ENCODE data around the gene TAS2R60. TPM values are rescaled to one million over a fixed set of nuclear protein-coding genes. Genes with fewer than 3 reads are reported as not detected.

Gene TAS2R60
- total and polyA plus RNA-seq, 4 donors, result 0.50 TPM; not detected in 3

DNA sequence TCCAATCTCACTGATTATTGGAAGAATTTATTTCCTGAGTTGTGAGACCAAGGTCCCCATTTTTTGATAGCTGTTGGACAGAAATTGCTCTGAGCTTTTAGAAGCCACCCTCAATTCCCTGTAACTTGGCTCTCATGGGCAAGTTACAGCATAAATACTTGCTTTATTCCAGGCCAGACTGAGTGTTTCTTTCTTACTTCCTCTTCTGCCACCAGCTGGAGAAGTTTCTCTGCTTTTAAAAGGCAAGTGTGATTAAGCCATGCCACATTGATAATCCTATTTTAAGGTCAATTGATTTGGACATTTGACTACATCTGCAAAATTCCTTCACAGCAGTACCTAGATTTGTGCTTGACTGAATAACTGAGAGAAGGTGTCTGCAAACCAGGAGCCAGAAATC is 20.3 kb downstream of the TAS2R60 start:
- H3K4me1 ChIP-seq (ENCODE audit: control insufficient read depth in 4 of 4, insufficient read depth in 4 of 4, low read length in 3 of 4), result no peaks in the 10 kb centered on the region
- no peak for DNase-seq (ENCODE audit: low spot score)
- no peaks in the 10 kb centered on the region for H3K9me3 ChIP-seq (ENCODE audit: control insufficient read depth in 4 of 4, low read length in 3 of 4)
- no peak for TF ChIP-seq YY1 (IDR thresholded peaks at IDR 0.05)
- TF ChIP-seq JUND (IDR thresholded peaks at IDR 0.05), result no peak
- no peak for TF ChIP-seq NR2F2 (IDR thresholded peaks at IDR 0.05)
- TF ChIP-seq, protein P1, sequence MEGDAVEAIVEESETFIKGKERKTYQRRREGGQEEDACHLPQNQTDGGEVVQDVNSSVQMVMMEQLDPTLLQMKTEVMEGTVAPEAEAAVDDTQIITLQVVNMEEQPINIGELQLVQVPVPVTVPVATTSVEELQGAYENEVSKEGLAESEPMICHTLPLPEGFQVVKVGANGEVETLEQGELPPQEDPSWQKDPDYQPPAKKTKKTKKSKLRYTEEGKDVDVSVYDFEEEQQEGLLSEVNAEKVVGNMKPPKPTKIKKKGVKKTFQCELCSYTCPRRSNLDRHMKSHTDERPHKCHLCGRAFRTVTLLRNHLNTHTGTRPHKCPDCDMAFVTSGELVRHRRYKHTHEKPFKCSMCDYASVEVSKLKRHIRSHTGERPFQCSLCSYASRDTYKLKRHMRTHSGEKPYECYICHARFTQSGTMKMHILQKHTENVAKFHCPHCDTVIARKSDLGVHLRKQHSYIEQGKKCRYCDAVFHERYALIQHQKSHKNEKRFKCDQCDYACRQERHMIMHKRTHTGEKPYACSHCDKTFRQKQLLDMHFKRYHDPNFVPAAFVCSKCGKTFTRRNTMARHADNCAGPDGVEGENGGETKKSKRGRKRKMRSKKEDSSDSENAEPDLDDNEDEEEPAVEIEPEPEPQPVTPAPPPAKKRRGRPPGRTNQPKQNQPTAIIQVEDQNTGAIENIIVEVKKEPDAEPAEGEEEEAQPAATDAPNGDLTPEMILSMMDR (IDR thresholded peaks at IDR 0.05; ENCODE audit: low read depth, low read length, missing input control), result no peak
- no peak for TF ChIP-seq HNF4A (conservative IDR thresholded peaks at IDR 0.05)
- no peak for TF ChIP-seq FOXA1 (IDR thresholded peaks at IDR 0.05)
- TF ChIP-seq RAD21 (IDR thresholded peaks at IDR 0.05), result no peak
- TF ChIP-seq FOXA2 (IDR thresholded peaks at IDR 0.05), result no peak
- TF ChIP-seq GABPA (IDR thresholded peaks at IDR 0.05 in 1 of 2, conservative IDR thresholded peaks at IDR 0.05 in 1 of 2), result no peak
- TF ChIP-seq EGR1 (IDR thresholded peaks at IDR 0.05; ENCODE audit: low read depth in 2 of 2), result no peak
- TF ChIP-seq SP1 (IDR thresholded peaks at IDR 0.05), result no peak
- TF ChIP-seq, protein P2, sequence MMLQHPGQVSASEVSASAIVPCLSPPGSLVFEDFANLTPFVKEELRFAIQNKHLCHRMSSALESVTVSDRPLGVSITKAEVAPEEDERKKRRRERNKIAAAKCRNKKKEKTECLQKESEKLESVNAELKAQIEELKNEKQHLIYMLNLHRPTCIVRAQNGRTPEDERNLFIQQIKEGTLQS (IDR thresholded peaks at IDR 0.05), result no peak
- TF ChIP-seq HNF4G (IDR thresholded peaks at IDR 0.05), result no peak
- TF ChIP-seq RXRA (IDR thresholded peaks at IDR 0.05), result no peak
- TF ChIP-seq, protein P3, sequence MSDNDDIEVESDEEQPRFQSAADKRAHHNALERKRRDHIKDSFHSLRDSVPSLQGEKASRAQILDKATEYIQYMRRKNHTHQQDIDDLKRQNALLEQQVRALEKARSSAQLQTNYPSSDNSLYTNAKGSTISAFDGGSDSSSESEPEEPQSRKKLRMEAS (IDR thresholded peaks at IDR 0.05), result no peak
- no peak for TF ChIP-seq TAF1 (conservative IDR thresholded peaks at IDR 0.05)
- TF ChIP-seq, protein P4, sequence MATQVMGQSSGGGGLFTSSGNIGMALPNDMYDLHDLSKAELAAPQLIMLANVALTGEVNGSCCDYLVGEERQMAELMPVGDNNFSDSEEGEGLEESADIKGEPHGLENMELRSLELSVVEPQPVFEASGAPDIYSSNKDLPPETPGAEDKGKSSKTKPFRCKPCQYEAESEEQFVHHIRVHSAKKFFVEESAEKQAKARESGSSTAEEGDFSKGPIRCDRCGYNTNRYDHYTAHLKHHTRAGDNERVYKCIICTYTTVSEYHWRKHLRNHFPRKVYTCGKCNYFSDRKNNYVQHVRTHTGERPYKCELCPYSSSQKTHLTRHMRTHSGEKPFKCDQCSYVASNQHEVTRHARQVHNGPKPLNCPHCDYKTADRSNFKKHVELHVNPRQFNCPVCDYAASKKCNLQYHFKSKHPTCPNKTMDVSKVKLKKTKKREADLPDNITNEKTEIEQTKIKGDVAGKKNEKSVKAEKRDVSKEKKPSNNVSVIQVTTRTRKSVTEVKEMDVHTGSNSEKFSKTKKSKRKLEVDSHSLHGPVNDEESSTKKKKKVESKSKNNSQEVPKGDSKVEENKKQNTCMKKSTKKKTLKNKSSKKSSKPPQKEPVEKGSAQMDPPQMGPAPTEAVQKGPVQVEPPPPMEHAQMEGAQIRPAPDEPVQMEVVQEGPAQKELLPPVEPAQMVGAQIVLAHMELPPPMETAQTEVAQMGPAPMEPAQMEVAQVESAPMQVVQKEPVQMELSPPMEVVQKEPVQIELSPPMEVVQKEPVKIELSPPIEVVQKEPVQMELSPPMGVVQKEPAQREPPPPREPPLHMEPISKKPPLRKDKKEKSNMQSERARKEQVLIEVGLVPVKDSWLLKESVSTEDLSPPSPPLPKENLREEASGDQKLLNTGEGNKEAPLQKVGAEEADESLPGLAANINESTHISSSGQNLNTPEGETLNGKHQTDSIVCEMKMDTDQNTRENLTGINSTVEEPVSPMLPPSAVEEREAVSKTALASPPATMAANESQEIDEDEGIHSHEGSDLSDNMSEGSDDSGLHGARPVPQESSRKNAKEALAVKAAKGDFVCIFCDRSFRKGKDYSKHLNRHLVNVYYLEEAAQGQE (IDR thresholded peaks at IDR 0.05), result no peak
- TF ChIP-seq, protein P5, sequence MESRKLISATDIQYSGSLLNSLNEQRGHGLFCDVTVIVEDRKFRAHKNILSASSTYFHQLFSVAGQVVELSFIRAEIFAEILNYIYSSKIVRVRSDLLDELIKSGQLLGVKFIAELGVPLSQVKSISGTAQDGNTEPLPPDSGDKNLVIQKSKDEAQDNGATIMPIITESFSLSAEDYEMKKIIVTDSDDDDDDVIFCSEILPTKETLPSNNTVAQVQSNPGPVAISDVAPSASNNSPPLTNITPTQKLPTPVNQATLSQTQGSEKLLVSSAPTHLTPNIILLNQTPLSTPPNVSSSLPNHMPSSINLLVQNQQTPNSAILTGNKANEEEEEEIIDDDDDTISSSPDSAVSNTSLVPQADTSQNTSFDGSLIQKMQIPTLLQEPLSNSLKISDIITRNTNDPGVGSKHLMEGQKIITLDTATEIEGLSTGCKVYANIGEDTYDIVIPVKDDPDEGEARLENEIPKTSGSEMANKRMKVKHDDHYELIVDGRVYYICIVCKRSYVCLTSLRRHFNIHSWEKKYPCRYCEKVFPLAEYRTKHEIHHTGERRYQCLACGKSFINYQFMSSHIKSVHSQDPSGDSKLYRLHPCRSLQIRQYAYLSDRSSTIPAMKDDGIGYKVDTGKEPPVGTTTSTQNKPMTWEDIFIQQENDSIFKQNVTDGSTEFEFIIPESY (IDR thresholded peaks at IDR 0.05), result no peak
- H3K9ac ChIP-seq (ENCODE audit: low read depth in 1 of 2, low read length in 2 of 2), result no peak overlapping the region
- H3K27ac ChIP-seq (ENCODE audit: low read depth in 1 of 2, low read length in 2 of 2), result no peak overlapping the region
- no peaks in the 10 kb centered on the region for H3K36me3 ChIP-seq (ENCODE audit: control insufficient read depth in 4 of 4, insufficient read depth in 3 of 4, low read depth in 1 of 4, low read length in 3 of 4)
- H3K4me3 ChIP-seq (ENCODE audit: low read depth in 1 of 3, low read length in 3 of 3), result no peak overlapping the region
- no peaks in the 10 kb centered on the region for H3K27me3 ChIP-seq (ENCODE audit: control insufficient read depth in 4 of 4, insufficient read depth in 4 of 4, low read length in 3 of 4)

Data from liver (tissue), 9 donors.